ENCODE results near the gene RGL1.

DNA sequence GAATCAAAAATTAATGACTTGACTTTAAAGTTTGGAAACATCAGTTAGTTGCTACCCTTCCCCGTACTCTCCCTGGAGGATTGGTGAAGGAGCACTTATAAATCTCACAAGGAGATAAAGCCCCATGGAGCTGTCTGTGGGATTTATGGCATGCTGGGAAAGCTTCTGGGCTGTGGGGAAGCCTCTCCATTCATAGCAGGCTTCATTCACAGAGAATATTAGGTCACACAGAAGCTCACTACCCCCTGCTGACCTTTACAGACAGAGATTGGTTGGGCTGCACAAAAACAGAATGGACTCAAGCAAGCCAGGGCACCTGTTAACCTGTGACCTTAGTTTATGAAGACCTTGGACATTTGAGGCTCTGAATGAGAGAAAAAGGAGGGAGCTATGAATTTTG, 32.1 kb downstream of the RGL1 start:
- TF ChIP-seq MAX (CRISPR knock-in tag; IDR thresholded peaks at IDR 0.05) (no peak), HDGF (IDR thresholded peaks at IDR 0.05) (no peak), FOXK1 (CRISPR knock-in tag; IDR thresholded peaks at IDR 0.05; ENCODE audit: borderline replicate concordance) (no peak), FOXP1 (CRISPR knock-in tag; IDR thresholded peaks at IDR 0.05) (no peak), ZNF124 (CRISPR knock-in tag; IDR thresholded peaks at IDR 0.05) (no peak)
- TF ChIP-seq, protein P1, sequence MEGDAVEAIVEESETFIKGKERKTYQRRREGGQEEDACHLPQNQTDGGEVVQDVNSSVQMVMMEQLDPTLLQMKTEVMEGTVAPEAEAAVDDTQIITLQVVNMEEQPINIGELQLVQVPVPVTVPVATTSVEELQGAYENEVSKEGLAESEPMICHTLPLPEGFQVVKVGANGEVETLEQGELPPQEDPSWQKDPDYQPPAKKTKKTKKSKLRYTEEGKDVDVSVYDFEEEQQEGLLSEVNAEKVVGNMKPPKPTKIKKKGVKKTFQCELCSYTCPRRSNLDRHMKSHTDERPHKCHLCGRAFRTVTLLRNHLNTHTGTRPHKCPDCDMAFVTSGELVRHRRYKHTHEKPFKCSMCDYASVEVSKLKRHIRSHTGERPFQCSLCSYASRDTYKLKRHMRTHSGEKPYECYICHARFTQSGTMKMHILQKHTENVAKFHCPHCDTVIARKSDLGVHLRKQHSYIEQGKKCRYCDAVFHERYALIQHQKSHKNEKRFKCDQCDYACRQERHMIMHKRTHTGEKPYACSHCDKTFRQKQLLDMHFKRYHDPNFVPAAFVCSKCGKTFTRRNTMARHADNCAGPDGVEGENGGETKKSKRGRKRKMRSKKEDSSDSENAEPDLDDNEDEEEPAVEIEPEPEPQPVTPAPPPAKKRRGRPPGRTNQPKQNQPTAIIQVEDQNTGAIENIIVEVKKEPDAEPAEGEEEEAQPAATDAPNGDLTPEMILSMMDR (IDR thresholded peaks at IDR 0.05 in 2 of 3, conservative IDR thresholded peaks at IDR 0.05 in 1 of 3; ENCODE audit: insufficient read depth in 2 of 3, low read depth in 1 of 3, low read length in 3 of 3), result no peak
- TF ChIP-seq, protein P2, sequence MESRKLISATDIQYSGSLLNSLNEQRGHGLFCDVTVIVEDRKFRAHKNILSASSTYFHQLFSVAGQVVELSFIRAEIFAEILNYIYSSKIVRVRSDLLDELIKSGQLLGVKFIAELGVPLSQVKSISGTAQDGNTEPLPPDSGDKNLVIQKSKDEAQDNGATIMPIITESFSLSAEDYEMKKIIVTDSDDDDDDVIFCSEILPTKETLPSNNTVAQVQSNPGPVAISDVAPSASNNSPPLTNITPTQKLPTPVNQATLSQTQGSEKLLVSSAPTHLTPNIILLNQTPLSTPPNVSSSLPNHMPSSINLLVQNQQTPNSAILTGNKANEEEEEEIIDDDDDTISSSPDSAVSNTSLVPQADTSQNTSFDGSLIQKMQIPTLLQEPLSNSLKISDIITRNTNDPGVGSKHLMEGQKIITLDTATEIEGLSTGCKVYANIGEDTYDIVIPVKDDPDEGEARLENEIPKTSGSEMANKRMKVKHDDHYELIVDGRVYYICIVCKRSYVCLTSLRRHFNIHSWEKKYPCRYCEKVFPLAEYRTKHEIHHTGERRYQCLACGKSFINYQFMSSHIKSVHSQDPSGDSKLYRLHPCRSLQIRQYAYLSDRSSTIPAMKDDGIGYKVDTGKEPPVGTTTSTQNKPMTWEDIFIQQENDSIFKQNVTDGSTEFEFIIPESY (CRISPR knock-in tag; IDR thresholded peaks at IDR 0.05), result no peak

Measured in K562 (cell line).